ENCODE data around the gene HOXA7.

DNA sequence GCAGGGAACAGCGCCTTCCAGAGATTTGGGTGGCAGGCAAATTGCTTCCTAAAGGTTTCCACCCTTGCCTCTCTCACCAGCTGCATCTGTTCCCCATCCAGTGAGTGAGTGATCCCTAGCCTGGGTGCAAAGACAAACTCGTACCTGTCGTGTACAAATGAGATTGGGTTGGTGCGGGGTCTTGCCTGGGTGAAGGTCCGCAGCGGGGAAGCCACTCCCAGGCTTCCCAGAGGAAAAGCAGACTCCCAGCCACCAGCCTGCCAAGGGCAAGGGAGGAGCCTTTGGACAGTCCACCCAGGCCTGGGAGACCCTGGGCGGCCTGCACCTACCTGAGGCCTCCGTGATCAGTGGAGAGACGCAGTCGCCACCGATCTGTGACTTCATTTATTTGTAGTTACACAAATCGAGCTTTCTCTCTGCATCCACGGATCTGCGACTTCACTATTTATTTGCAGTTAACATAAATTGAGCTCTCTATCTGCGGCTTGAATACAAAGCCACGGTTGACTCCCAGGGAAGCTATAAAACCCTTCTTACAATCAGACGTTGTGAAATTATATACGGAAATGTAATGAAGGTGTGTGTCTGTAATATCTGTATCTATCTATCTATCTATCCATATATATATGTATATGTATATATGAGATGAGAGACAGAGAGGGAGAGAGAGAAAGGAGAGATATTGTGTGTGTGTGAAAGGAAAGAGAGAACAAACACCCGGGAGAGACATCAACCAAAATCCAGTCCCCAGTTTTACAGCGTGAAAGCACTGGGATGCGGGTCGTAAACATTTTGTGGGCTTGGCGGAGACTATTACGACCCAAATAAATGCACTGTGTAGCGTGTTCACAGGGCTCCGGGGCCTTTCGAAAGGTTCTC lies 3.0 kb upstream of the HOXA7 start:
- TF ChIP-seq, protein P1, sequence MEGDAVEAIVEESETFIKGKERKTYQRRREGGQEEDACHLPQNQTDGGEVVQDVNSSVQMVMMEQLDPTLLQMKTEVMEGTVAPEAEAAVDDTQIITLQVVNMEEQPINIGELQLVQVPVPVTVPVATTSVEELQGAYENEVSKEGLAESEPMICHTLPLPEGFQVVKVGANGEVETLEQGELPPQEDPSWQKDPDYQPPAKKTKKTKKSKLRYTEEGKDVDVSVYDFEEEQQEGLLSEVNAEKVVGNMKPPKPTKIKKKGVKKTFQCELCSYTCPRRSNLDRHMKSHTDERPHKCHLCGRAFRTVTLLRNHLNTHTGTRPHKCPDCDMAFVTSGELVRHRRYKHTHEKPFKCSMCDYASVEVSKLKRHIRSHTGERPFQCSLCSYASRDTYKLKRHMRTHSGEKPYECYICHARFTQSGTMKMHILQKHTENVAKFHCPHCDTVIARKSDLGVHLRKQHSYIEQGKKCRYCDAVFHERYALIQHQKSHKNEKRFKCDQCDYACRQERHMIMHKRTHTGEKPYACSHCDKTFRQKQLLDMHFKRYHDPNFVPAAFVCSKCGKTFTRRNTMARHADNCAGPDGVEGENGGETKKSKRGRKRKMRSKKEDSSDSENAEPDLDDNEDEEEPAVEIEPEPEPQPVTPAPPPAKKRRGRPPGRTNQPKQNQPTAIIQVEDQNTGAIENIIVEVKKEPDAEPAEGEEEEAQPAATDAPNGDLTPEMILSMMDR (IDR thresholded peaks at IDR 0.05): no peak
- TF ChIP-seq POLR2A (IDR thresholded peaks at IDR 0.05): no peak
- peak in 1 of 3 donors; percentile 7 for TF ChIP-seq POLR2AphosphoS5 (IDR thresholded peaks at IDR 0.05)
- TF ChIP-seq EP300 (IDR thresholded peaks at IDR 0.05; ENCODE audit: low read depth): no peak
